HG02981 (cell line): ENCODE measurements around the gene CHRNA4.
"Not testable (repeated sequence)": the region's sequence is repeated elsewhere in the genome, so short reads cannot be mapped to it uniquely, and the experiment has no call there.

Source experiments
- ATAC-seq: cut with Tn5 transposase; IDR thresholded peaks from one replicate; pipeline ENCODE4 v1.9.1; 2021; ENCODE audit warnings: mild to moderate bottlenecking, moderate library complexity; ENCODE audit not compliant: unreplicated experiment

CHRNA4 gene

GRCh38 chr20:63311833-63312243 lies 49.3 kb downstream of the CHRNA4 start:
- ATAC-seq = no peak

- ATAC-seq = no peak
Measured at GRCh38 chr20:63311186-63311832, 49.8 kb downstream of the CHRNA4 start.

GRCh38 chr20:63310265-63310991 lies 50.7 kb downstream of the CHRNA4 start:
- no peak for ATAC-seq

- ATAC-seq = no peak
Measured at GRCh38 chr20:63309261-63310071, 51.7 kb downstream of the CHRNA4 start.

GRCh38 chr20:63308218-63308911 lies 52.8 kb downstream of the CHRNA4 start:
- ATAC-seq = no peak

GRCh38 chr20:63307538-63308217 lies 53.5 kb downstream of the CHRNA4 start:
- ATAC-seq = no peak

GRCh38 chr20:63306673-63307537 lies 54.2 kb downstream of the CHRNA4 start:
- no peak for ATAC-seq

- not testable (repeated sequence) for ATAC-seq
Measured at GRCh38 chr20:63305933-63306672, 55.0 kb downstream of the CHRNA4 start.

GRCh38 chr20:63305393-63305792 lies 55.8 kb downstream of the CHRNA4 start:
- ATAC-seq = no peak

- ATAC-seq = no peak
Measured at GRCh38 chr20:63303095-63303666, 58.0 kb downstream of the CHRNA4 start.

GRCh38 chr20:63301671-63302070 lies 59.5 kb downstream of the CHRNA4 start:
- no peak for ATAC-seq

- no peak for ATAC-seq
Measured at GRCh38 chr20:63298731-63299312, 62.3 kb downstream of the CHRNA4 start.

- no peak for ATAC-seq
Measured at GRCh38 chr20:63297796-63298572, 63.2 kb downstream of the CHRNA4 start.

GRCh38 chr20:63297371-63297781 lies 63.8 kb downstream of the CHRNA4 start:
- no peak for ATAC-seq

- ATAC-seq = no peak
Measured at GRCh38 chr20:63296531-63297299, 64.4 kb downstream of the CHRNA4 start.

GRCh38 chr20:63295846-63296245 lies 65.3 kb downstream of the CHRNA4 start:
- no peak for ATAC-seq

- ATAC-seq = no peak
Measured at GRCh38 chr20:63295422-63295821, 65.7 kb downstream of the CHRNA4 start.
